BLaER1 (cell line): Measurements from ENCODE around the gene UBE3D.

Experiments
- H3K27ac ChIP-seq: shearing (Covaris generic); formaldehyde crosslinking; 2 replicates; pipeline ENCODE4 v1.8.1; 2022
- H3K27me3 ChIP-seq: shearing (Covaris generic); formaldehyde crosslinking; 2 replicates; pipeline ENCODE4 v1.8.1; 2022
- H3K36me3 ChIP-seq: shearing (Covaris generic); formaldehyde crosslinking; 2 replicates; pipeline ENCODE4 v1.8.1; 2022
- H3K4me1 ChIP-seq: shearing (Covaris generic); formaldehyde crosslinking; 2 replicates; pipeline ENCODE4 v1.8.1; 2022
- H3K4me2 ChIP-seq: shearing (Covaris generic); formaldehyde crosslinking; 2 replicates; pipeline ENCODE4 v1.8.1; 2022
- H3K4me3 ChIP-seq: shearing (Covaris generic); formaldehyde crosslinking; 2 replicates; pipeline ENCODE4 v1.8.1; 2022
- H3K9ac ChIP-seq: shearing (Covaris generic); formaldehyde crosslinking; 2 replicates; pipeline ENCODE4 v1.8.1; 2022
- H3K9me3 ChIP-seq: shearing (Covaris generic); formaldehyde crosslinking; 2 replicates; pipeline ENCODE4 v1.8.1; 2022
- H4K20me1 ChIP-seq: shearing (Covaris generic); formaldehyde crosslinking; 2 replicates; pipeline ENCODE4 v1.8.1; 2022
- Cebpa-rat ChIP-seq: shearing (Covaris generic); IDR thresholded peaks from 2 replicates; pipeline ENCODE4 v1.8.1; 2022

The UBE3D gene

DNA sequence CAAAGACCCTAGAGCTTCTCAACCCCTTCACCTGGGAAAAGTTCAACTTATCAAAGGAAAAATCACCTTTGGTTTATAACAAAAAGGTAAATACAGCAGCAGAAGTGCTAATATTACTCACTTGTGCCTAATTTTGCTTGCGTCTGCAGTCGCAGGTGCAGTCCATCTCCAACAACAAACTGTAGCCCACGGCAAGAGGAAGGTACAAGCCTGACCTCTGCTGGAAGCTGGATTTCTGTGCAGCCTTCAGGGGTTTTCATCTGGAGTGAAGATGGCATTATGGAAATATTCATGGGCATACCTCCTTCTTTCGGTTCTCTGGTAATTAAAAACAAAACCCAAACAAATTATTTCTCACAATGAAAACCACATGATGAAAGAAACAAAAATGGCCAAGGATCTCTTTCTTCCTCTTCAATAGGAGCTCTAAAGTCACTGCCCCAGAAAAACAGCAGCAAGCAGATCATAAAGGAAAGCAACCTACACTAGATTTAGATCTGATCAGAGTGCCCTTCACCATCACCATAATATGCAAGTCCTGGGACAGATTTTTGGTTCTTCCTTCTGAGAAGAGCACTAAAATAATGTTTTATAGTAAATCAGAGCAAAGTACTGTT, 7.8 kb downstream of the UBE3D start:
- peaks cover 4% of the 10 kb centered on the region; the same call in 1 of the 2 replicates for H3K36me3 ChIP-seq
- no peak overlapping the region for H3K27ac ChIP-seq
- no peak for TF ChIP-seq Cebpa-rat
- no peak overlapping the region for H3K9ac ChIP-seq
- no peaks in the 10 kb centered on the region for H4K20me1 ChIP-seq
- no peaks in the 10 kb centered on the region for H3K4me1 ChIP-seq
- H3K27me3 ChIP-seq = no peaks in the 10 kb centered on the region
- H3K4me2 ChIP-seq = no peak overlapping the region
- no peak overlapping the region for H3K4me3 ChIP-seq
- no peaks in the 10 kb centered on the region for H3K9me3 ChIP-seq

DNA sequence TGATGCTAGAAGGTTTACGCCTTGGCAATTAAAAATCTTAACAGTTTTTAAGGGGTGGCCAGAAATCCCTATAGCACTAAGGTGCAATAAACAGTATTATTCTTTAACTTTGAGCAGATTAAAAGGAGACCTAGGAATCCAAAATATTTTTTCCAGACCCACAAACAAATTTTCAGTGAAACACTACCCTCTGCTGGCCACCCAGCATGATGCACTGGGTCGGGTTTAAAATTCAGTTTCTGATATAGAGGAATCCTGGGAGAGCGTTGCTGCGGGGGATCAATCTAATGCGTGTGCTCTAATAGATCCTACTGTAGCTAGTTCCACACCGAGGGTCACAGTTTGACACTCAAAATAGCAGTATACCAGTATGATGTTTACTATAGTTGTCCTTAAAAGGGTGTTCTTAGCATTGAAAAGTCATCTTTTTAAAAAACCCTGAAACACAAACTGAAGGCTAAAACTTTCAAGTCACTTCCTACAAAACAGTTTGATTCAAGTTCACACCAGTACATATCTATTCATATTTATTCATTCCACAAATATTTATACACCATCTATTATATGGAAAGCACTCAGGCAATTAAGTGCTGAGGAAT, 10.2 kb downstream of the UBE3D start:
- no peaks in the 10 kb centered on the region for H3K27me3 ChIP-seq
- H3K27ac ChIP-seq = no peak overlapping the region
- H3K36me3 ChIP-seq = peaks cover 4% of the 10 kb centered on the region; the same call in 1 of the 2 replicates
- TF ChIP-seq Cebpa-rat = no peak
- no peak overlapping the region for H3K4me2 ChIP-seq
- H3K9ac ChIP-seq = no peak overlapping the region
- no peaks in the 10 kb centered on the region for H3K4me1 ChIP-seq
- no peaks in the 10 kb centered on the region for H4K20me1 ChIP-seq
- H3K4me3 ChIP-seq = no peak overlapping the region
- no peaks in the 10 kb centered on the region for H3K9me3 ChIP-seq

DNA sequence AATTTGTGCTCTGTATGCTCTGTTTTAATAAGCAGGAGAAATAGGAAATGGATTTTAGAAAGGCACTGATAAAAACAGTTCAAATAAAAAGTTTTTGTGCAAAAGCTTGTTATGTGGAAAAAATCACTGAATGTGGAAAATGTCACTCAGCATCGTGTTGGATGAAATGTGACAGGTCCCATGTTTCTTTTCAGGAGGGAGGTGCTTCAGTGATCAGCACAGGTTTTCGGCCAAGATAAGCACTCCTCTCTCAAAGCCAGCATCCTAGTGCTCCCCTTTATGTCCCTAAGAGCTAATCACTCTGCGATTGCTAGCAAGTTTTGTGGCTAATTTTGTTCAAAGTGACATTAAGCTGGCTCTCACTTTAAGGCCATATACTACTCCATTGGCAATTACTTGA, 12.0 kb downstream of the UBE3D start:
- H3K27me3 ChIP-seq = no peaks in the 10 kb centered on the region
- no peaks in the 10 kb centered on the region for H3K9me3 ChIP-seq
- no peaks in the 10 kb centered on the region for H4K20me1 ChIP-seq
- no peaks in the 10 kb centered on the region for H3K4me1 ChIP-seq
- peaks cover 4% of the 10 kb centered on the region; the same call in 1 of the 2 replicates for H3K36me3 ChIP-seq
- H3K9ac ChIP-seq = no peak overlapping the region
- no peak overlapping the region for H3K27ac ChIP-seq
- no peak for TF ChIP-seq Cebpa-rat
- H3K4me2 ChIP-seq = no peak overlapping the region
- H3K4me3 ChIP-seq = no peak overlapping the region

DNA sequence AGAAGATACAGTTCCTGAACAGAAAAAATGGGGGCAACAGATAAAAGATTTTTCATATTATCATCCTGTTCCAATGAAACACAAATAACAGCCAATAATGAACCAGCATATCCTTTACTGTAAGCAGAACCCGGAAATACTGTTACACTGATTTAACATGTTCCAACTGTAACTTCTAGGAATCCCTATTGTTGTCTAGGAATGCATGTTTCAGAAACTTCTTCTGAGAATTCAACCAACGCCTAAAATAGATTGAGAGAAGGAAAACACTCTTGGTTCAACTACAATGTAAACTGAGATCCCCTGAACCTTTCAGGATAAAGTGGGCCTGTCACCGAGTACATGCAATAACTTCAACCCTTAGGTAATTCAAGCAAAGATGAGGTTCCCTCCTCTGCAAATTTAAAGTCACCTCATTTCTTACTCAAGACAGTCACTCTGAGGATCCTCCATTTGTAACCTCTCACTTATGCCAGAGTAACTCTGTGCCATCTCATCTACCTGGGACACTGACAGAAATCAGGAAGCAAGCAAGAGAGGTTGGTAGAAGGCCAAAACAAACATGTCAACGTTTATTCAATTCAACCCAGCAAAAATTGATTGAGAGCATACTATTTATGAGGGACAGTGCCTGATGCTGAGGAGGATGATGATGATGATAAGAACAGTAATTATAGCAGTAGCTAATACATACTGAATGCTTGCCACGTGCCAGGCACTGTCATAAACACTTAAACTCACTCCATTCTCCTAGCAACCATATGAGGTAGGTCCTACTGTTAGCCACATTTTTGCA, 14.1 kb downstream of the UBE3D start:
- Histone ChIP-seq H3K36me3 (peaks cover 3% of the 10 kb centered on the region; the same call in 1 of the 2 replicates), H3K27ac (no peak overlapping the region), H4K20me1 (no peaks in the 10 kb centered on the region), H3K27me3 (no peaks in the 10 kb centered on the region), H3K9me3 (no peaks in the 10 kb centered on the region), H3K9ac (no peak overlapping the region), H3K4me1 (no peaks in the 10 kb centered on the region), H3K4me2 (no peak overlapping the region), H3K4me3 (no peak overlapping the region)
- TF ChIP-seq Cebpa-rat = no peak

DNA sequence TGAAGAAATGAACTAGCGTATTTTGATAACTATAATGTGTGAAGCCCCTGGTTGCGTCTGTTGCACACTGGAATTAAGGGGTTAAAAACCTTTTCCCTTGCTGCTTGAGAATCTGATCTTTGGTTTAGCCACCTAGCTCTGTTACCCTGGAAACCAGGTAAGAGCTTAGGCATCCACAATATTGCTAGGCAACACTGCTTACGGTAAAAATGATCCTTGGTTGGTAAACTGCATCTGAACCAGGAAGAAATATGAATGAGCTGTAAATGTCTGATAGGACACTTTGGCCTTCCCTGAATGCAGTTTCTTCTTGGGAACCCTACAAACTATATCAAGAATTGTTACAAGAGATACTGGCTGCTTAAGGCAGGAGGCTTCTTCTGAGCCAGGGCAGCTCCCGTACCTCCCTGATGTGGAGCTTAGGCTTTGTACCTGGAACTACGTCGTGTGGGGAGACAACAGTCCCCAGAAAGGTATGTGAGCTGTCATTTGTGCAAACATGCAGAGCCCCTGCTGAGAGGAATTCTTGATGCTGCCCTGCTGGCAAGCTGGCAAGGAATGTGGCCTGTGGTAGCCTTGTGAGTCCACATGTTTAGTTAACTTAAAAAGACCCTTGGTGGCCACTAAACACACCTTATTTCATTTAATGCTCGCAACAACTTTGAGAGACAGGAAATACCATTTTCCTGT, 18.4 kb downstream of the UBE3D start:
- H4K20me1 ChIP-seq = no peaks in the 10 kb centered on the region
- H3K9me3 ChIP-seq = no peaks in the 10 kb centered on the region
- TF ChIP-seq Cebpa-rat = no peak
- no peak overlapping the region for H3K9ac ChIP-seq
- H3K36me3 ChIP-seq = no peaks in the 10 kb centered on the region
- no peak overlapping the region for H3K4me2 ChIP-seq
- no peak overlapping the region for H3K4me3 ChIP-seq
- H3K27ac ChIP-seq = no peak overlapping the region
- no peaks in the 10 kb centered on the region for H3K4me1 ChIP-seq
- H3K27me3 ChIP-seq = no peaks in the 10 kb centered on the region

DNA sequence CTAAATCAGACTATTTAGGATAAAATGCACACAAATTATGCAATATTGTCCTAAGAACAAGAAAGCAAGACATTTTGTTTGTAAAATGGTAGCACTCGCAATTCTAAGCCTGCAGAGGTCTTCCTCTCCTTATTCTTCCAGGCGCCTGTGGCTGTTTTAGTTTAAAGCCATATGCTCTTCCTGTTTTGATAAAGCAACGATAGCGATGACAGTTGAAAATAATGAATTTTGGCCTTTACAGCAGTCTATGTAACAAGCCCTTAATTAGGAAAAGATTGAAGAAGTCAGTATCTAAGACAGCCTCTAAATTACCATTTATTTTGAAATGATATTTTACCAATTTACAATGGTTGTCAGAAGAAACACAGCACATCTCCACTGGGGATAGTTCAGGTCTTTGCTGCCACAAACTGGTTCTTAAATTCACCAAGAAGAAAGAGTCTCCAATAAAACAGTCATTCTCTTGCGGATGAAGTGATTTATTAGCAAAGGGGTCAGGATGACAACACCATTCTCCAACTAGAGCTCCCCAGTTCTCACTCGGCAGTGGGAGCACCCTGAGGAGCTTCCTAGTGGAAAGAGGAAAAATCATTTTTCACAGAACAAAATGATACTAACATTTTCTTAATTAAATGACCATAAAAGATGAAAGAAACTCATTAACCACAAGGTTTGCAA, 21.4 kb downstream of the UBE3D start:
- no peaks in the 10 kb centered on the region for H3K36me3 ChIP-seq
- no peak overlapping the region for H3K4me2 ChIP-seq
- no peaks in the 10 kb centered on the region for H3K9me3 ChIP-seq
- no peaks in the 10 kb centered on the region for H4K20me1 ChIP-seq
- H3K4me3 ChIP-seq = no peak overlapping the region
- no peaks in the 10 kb centered on the region for H3K27me3 ChIP-seq
- no peaks in the 10 kb centered on the region for H3K4me1 ChIP-seq
- H3K27ac ChIP-seq = no peak overlapping the region
- H3K9ac ChIP-seq = no peak overlapping the region
- TF ChIP-seq Cebpa-rat = no peak

DNA sequence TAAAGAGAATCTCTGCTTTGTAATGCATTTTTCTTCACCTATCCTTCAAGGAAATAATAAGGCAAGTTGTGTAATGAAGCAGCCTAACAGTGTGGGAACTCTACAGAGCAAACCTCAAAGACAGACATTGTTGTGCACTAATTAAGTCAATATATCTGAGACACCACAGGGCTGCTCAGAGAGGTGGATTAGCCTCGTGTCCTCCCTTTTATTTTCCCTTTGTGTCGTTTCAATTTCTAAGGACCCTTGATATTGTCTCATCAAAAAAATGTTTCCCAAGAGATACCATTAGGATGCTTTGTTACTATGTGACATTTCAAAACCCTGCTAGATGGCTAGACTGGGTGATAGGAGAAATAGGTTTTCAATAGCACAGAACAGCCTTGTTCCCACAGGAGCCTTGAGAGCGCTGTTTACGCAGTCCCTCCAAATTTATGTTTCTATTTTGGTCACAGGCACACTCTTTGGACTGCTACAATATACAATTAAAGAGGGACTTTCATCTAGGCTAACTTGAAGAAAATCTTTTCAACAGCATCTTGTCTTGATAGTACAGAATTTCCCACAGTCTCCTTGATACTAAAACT, 23.1 kb downstream of the UBE3D start:
- Histone ChIP-seq H3K9ac (no peak overlapping the region), H3K4me1 (no peaks in the 10 kb centered on the region), H4K20me1 (no peaks in the 10 kb centered on the region), H3K9me3 (no peaks in the 10 kb centered on the region), H3K27me3 (no peaks in the 10 kb centered on the region), H3K4me2 (no peak overlapping the region), H3K36me3 (no peaks in the 10 kb centered on the region), H3K4me3 (no peak overlapping the region), H3K27ac (no peak overlapping the region)
- TF ChIP-seq Cebpa-rat = no peak

DNA sequence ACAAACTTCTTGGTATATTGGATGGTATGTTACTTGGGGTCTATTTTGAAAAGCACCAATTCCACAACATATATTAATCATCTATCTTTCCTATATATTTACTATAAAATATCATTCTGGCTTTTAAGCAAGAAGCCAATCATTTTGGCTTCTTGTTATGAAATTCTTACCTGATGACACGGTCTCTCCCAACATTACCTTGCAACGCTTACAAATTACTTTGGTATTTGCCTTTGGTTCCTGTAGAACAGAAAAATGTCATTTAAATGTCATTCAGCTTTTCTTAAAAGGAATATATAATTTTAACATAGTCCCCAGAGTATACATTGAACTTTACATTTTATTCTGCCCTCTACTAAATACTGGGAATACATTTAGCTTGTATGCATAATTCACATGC, 27.4 kb downstream of the UBE3D start:
- peaks cover 3% of the 10 kb centered on the region; the same call in 1 of the 2 replicates for H3K9me3 ChIP-seq
- no peak overlapping the region for H3K9ac ChIP-seq
- H4K20me1 ChIP-seq = no peaks in the 10 kb centered on the region
- H3K27ac ChIP-seq = no peak overlapping the region
- no peaks in the 10 kb centered on the region for H3K36me3 ChIP-seq
- no peak overlapping the region for H3K4me2 ChIP-seq
- H3K4me1 ChIP-seq = no peaks in the 10 kb centered on the region
- TF ChIP-seq Cebpa-rat = no peak
- H3K27me3 ChIP-seq = no peaks in the 10 kb centered on the region
- no peak overlapping the region for H3K4me3 ChIP-seq

DNA sequence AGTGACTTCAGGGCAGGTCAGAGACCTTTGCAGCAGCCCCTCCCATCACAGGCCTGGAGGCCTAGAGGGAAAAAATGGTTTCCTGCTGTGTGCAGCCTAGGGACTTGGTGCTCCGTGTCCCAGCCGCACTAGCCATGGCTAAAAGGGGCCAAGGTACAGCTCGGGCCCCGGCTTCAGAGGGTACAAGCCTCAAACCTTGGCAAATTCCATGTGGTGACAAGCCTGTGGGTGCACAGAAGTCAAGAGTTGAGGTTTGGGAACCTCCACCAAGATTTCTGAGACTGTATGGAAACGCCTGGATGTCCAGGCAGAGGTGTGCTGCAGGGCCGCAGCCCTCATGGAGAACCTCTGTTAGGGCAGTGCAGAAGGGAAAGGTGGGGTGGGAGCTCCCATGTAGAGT, 34.0 kb downstream of the UBE3D start:
- H3K4me1 ChIP-seq = no peaks in the 10 kb centered on the region
- peaks cover 25% of the 10 kb centered on the region for H3K9me3 ChIP-seq
- no peak for TF ChIP-seq Cebpa-rat
- no peak overlapping the region for H3K9ac ChIP-seq
- no peak overlapping the region for H3K27ac ChIP-seq
- H3K4me2 ChIP-seq = no peak overlapping the region
- peaks cover 18% of the 10 kb centered on the region for H3K36me3 ChIP-seq
- no peaks in the 10 kb centered on the region for H4K20me1 ChIP-seq
- no peak overlapping the region for H3K4me3 ChIP-seq
- no peaks in the 10 kb centered on the region for H3K27me3 ChIP-seq
